Measurements from ENCODE around the gene FHIP2A. TPM values are rescaled to one million over a fixed set of nuclear protein-coding genes. Genes with fewer than 3 reads are reported as not detected.

Gene FHIP2A
- total RNA-seq, 1 donor from 2014 or later, result 31.7 TPM

- H3K36me3 Mint-ChIP-seq (ENCODE audit: unreplicated experiment), result no peaks in the 10 kb centered on the region
- H3K4me3 Mint-ChIP-seq (ENCODE audit: unreplicated experiment), result no peak overlapping the region
- no peak overlapping the region for H3K27ac Mint-ChIP-seq (ENCODE audit: unreplicated experiment)
- peaks cover 2% of the 10 kb centered on the region for H3K9me3 Mint-ChIP-seq (ENCODE audit: unreplicated experiment)
- H3K27me3 Mint-ChIP-seq (ENCODE audit: unreplicated experiment), result no peaks in the 10 kb centered on the region
- TF ChIP-seq CTCF (IDR thresholded peaks at IDR 0.05; ENCODE audit: partially characterized antibody, unreplicated experiment), result no peak
- DNase-seq, result no peak
- H3K4me1 Mint-ChIP-seq (ENCODE audit: low read depth, unreplicated experiment), result no peaks in the 10 kb centered on the region
Measured at GRCh38 chr10:114791768-114792167, 29.8 kb upstream of the FHIP2A start.

GRCh38 chr10:114795039-114795438 is 26.5 kb upstream of the FHIP2A start:
- H3K27me3 Mint-ChIP-seq (ENCODE audit: unreplicated experiment), result no peaks in the 10 kb centered on the region
- DNase-seq, result no peak
- no peak for TF ChIP-seq CTCF (IDR thresholded peaks at IDR 0.05; ENCODE audit: partially characterized antibody, unreplicated experiment)

GRCh38 chr10:114800361-114800760 is 21.2 kb upstream of the FHIP2A start:
- Mint-ChIP-seq H3K4me3 (ENCODE audit: unreplicated experiment) (no peak overlapping the region), H3K27ac (ENCODE audit: unreplicated experiment) (no peak overlapping the region), H3K9me3 (ENCODE audit: unreplicated experiment) (peaks cover 2% of the 10 kb centered on the region), H3K4me1 (ENCODE audit: low read depth, unreplicated experiment) (no peaks in the 10 kb centered on the region), H3K36me3 (ENCODE audit: unreplicated experiment) (no peaks in the 10 kb centered on the region), H3K27me3 (ENCODE audit: unreplicated experiment) (no peaks in the 10 kb centered on the region)
- TF ChIP-seq CTCF (IDR thresholded peaks at IDR 0.05; ENCODE audit: partially characterized antibody, unreplicated experiment), result no peak
- DNase-seq, result no peak

More at GRCh38 chr10:114795039-114795438, 26.5 kb upstream of the FHIP2A start:
- Mint-ChIP-seq H3K9me3 (ENCODE audit: unreplicated experiment) (peaks cover 2% of the 10 kb centered on the region), H3K4me1 (ENCODE audit: low read depth, unreplicated experiment) (no peaks in the 10 kb centered on the region), H3K27ac (ENCODE audit: unreplicated experiment) (no peak overlapping the region), H3K4me3 (ENCODE audit: unreplicated experiment) (no peak overlapping the region), H3K36me3 (ENCODE audit: unreplicated experiment) (no peaks in the 10 kb centered on the region)

GRCh38 chr10:114801411-114801813 is 20.2 kb upstream of the FHIP2A start:
- no peaks in the 10 kb centered on the region for H3K27me3 Mint-ChIP-seq (ENCODE audit: unreplicated experiment)
- H3K9me3 Mint-ChIP-seq (ENCODE audit: unreplicated experiment), result peaks cover 2% of the 10 kb centered on the region
- no peaks in the 10 kb centered on the region for H3K4me1 Mint-ChIP-seq (ENCODE audit: low read depth, unreplicated experiment)
- no peak overlapping the region for H3K4me3 Mint-ChIP-seq (ENCODE audit: unreplicated experiment)
- H3K36me3 Mint-ChIP-seq (ENCODE audit: unreplicated experiment), result no peaks in the 10 kb centered on the region
- TF ChIP-seq CTCF (IDR thresholded peaks at IDR 0.05; ENCODE audit: partially characterized antibody, unreplicated experiment), result no peak
- no peak for DNase-seq
- H3K27ac Mint-ChIP-seq (ENCODE audit: unreplicated experiment), result no peak overlapping the region

- H3K27ac Mint-ChIP-seq (ENCODE audit: unreplicated experiment), result no peak overlapping the region
- no peak for DNase-seq
- TF ChIP-seq CTCF (IDR thresholded peaks at IDR 0.05; ENCODE audit: partially characterized antibody, unreplicated experiment), result no peak
- no peaks in the 10 kb centered on the region for H3K27me3 Mint-ChIP-seq (ENCODE audit: unreplicated experiment)
- no peaks in the 10 kb centered on the region for H3K9me3 Mint-ChIP-seq (ENCODE audit: unreplicated experiment)
- H3K36me3 Mint-ChIP-seq (ENCODE audit: unreplicated experiment), result no peaks in the 10 kb centered on the region
- H3K4me1 Mint-ChIP-seq (ENCODE audit: low read depth, unreplicated experiment), result no peaks in the 10 kb centered on the region
- no peak overlapping the region for H3K4me3 Mint-ChIP-seq (ENCODE audit: unreplicated experiment)
Measured at GRCh38 chr10:114802177-114802576, 19.4 kb upstream of the FHIP2A start.
